22Rv1 (cell line): Measurements from ENCODE around the gene ARAP1.

Source experiments
- CTCF ChIP-seq: fragments of 450-650 bp; IDR thresholded peaks from 2 replicates; pipeline ENCODE4 v1.5.1; 2017; ENCODE audit warnings: mild to moderate bottlenecking
- ZFX ChIP-seq: fragments of 450-650 bp; IDR thresholded peaks from 2 replicates; pipeline ENCODE4 v1.6.1; 2017; ENCODE audit warnings: antibody characterized with exemption, borderline replicate concordance

GRCh38 chr11:72703267-72704008 lies 48.8 kb downstream of the ARAP1 start:
- TF ChIP-seq CTCF (no peak), ZFX (no peak)
